Keratinocyte (primary cell): Measurements from ENCODE around the gene MMRN2. TPM values are rescaled to one million over a fixed set of nuclear protein-coding genes. Genes with fewer than 3 reads are reported as not detected.

ENCODE experiments used
- DNase-seq: peaks from one replicate; pipeline ENCODE4 v3.0.0-alpha.2; 2011; ENCODE audit warnings: low read depth, missing footprints, low spot score
- FAIRE-seq: peaks from 2 replicates; lab custom pipeline; 2011; peaks lifted over from hg19 to GRCh38; lab: Jason Lieb, UNC
- H2AFZ ChIP-seq: 2 replicates; pipeline ENCODE4 v1.6.0; 2012; ENCODE audit warnings: low read length, control low read depth, inconsistent platforms; ENCODE audit not compliant: control insufficient read depth
- H3K27ac ChIP-seq: 2 replicates; pipeline ENCODE4 v1.5.1; 2011; ENCODE audit warnings: low read length; ENCODE audit not compliant: control insufficient read depth, insufficient read depth
- H3K27me3 ChIP-seq: 3 replicates; pipeline ENCODE4 v1.6.0; 2011; ENCODE audit warnings: low read length; ENCODE audit not compliant: control insufficient read depth, insufficient read depth; ENCODE audit errors: extremely low read depth
- H3K36me3 ChIP-seq, 2 experiments: 2 replicates in 1 of 2; 3 replicates in 1 of 2; pipeline ENCODE4 v1.5.1; 2011; ENCODE audit warnings: low read length in 2 of 2, mild to moderate bottlenecking in 1 of 2; ENCODE audit not compliant: control insufficient read depth in 2 of 2, insufficient read depth in 2 of 2; ENCODE audit errors: extremely low read depth in 1 of 2
- H3K4me1 ChIP-seq: 3 replicates; pipeline ENCODE4 v1.5.1; 2011; ENCODE audit warnings: low read length; ENCODE audit not compliant: control insufficient read depth, insufficient read depth; ENCODE audit errors: extremely low read depth
- H3K4me2 ChIP-seq: 3 replicates; pipeline ENCODE4 v1.6.0; 2011; ENCODE audit warnings: low read depth, low read length; ENCODE audit not compliant: control insufficient read depth, insufficient read depth; ENCODE audit errors: extremely low read depth
- H3K4me3 ChIP-seq, 3 experiments: fragments of 200-600 bp in 1 of 3; sonication (generic) in 1 of 3; 2 replicates in 2 of 3; 3 replicates in 1 of 3; pipeline ENCODE4 v1.5.1; 2011 to 2016; ENCODE audit warnings: low read length in 3 of 3, mild to moderate bottlenecking in 3 of 3, control low read depth in 2 of 3, inconsistent platforms in 1 of 3, low read depth in 1 of 3, mixed read lengths in 1 of 3, mixed run types in 1 of 3, moderate library complexity in 1 of 3; ENCODE audit not compliant: control insufficient read depth in 2 of 3, insufficient read depth in 2 of 3; ENCODE audit errors: extremely low read depth in 1 of 3
- H3K79me2 ChIP-seq: 2 replicates; pipeline ENCODE4 v1.6.0; 2012; ENCODE audit warnings: low read length; ENCODE audit not compliant: control insufficient read depth, insufficient read depth
- H3K9ac ChIP-seq: 3 replicates; pipeline ENCODE4 v1.6.0; 2011; ENCODE audit warnings: low read length; ENCODE audit not compliant: control insufficient read depth, insufficient read depth; ENCODE audit errors: extremely low read depth
- H3K9me1 ChIP-seq: 3 replicates; pipeline ENCODE4 v1.6.0; 2011; ENCODE audit warnings: low read length; ENCODE audit not compliant: control insufficient read depth, insufficient read depth; ENCODE audit errors: extremely low read depth
- H3K9me3 ChIP-seq: 2 replicates; pipeline ENCODE4 v1.5.1; 2012; ENCODE audit warnings: low read depth, low read length; ENCODE audit not compliant: control insufficient read depth
- H4K20me1 ChIP-seq: 3 replicates; pipeline ENCODE4 v1.6.0; 2011; ENCODE audit warnings: low read length; ENCODE audit not compliant: control insufficient read depth, insufficient read depth; ENCODE audit errors: extremely low read depth
- CTCF ChIP-seq, 3 experiments: IDR thresholded peaks in 1 of 3; conservative IDR thresholded peaks in 1 of 3; optimal IDR thresholded peaks in 1 of 3; 2 replicates in 2 of 3; 3 replicates in 1 of 3; pipeline versions ENCODE3 to v1.5.1; 2011; ENCODE audit warnings: low read length in 3 of 3, mild to moderate bottlenecking in 3 of 3, moderate library complexity in 2 of 3, control low read depth in 1 of 3, inconsistent platforms in 1 of 3; ENCODE audit not compliant: insufficient read depth in 2 of 3; ENCODE audit errors: extremely low read depth in 1 of 3
- EZH2 ChIP-seq: IDR thresholded peaks from one replicate; pipeline ENCODE4 v1.6.1; 2012; ENCODE audit warnings: inconsistent platforms, mild to moderate bottlenecking, low read length, moderate library complexity
- dilution Hi-C: fragments of 300-500 bp; cut with MboI; formaldehyde crosslinking; loops from one replicate; pipeline ENCODE4 v1.7.0; 2020; ENCODE audit warnings: low sequenced_read_pairs; ENCODE audit not compliant: extremely low pct_ligation_motif_present
- polyA plus RNA-seq, 5 experiments: library from polyadenylated mRNA; depleted of rRNA in 3 of 5; stranded (reverse) in 3 of 5; stranded (forward) in 1 of 5; unstranded in 1 of 5; fragments of >200 nt; gene quantifications; 1 replicate in 1 of 5; 2 replicates in 3 of 5; 3 replicates in 1 of 5; pipeline versions ENCODE4 v1.2.1 to v1.2.3, GENCODE V29; 2011 to 2012; ENCODE audit warnings: missing spikeins in 2 of 5, low read depth in 1 of 5, low replicate concordance in 1 of 5

The MMRN2 gene
- polyA plus RNA-seq, 1 donor (not counting 4 experiments of a cell fraction or from before 2014, with no cell fraction given) = 13.8 TPM

- dilution Hi-C loops = no loop called here
- Histone ChIP-seq H2AFZ (no peak overlapping the region), H4K20me1 (no peaks in the 10 kb centered on the region), H3K36me3 (peaks cover 2 to 6% of the 10 kb centered on the region in 2 experiments), H3K4me1 (peaks cover 51% of the 10 kb centered on the region), H3K9ac (no peak overlapping the region), H3K79me2 (peaks cover 24% of the 10 kb centered on the region), H3K9me3 (no peaks in the 10 kb centered on the region), H3K27ac (no peak overlapping the region), H3K9me1 (peaks cover 2% of the 10 kb centered on the region), H3K27me3 (no peaks in the 10 kb centered on the region), H3K4me3 (no peak overlapping the region), H3K4me2 (no peak overlapping the region)
- FAIRE-seq (no peak), DNase-seq (no peak)
- TF ChIP-seq EZH2 = no peak
Observed at GRCh38 chr10:86961481-86962091, 4.2 kb upstream of the MMRN2 start.

- H3K9me3 ChIP-seq = no peaks in the 10 kb centered on the region
- no peak overlapping the region for H3K9ac ChIP-seq
- peaks cover 2% of the 10 kb centered on the region for H3K9me1 ChIP-seq
- H3K4me3 ChIP-seq = no peak overlapping the region
- no peak overlapping the region for H2AFZ ChIP-seq
- FAIRE-seq (no peak), DNase-seq (no peak)
- H3K4me2 ChIP-seq = no peak overlapping the region
- H4K20me1 ChIP-seq = peaks cover 3% of the 10 kb centered on the region
- H3K79me2 ChIP-seq = peaks cover 19% of the 10 kb centered on the region
- H3K27me3 ChIP-seq = no peaks in the 10 kb centered on the region
- peaks cover 2 to 5% of the 10 kb centered on the region in 2 experiments for H3K36me3 ChIP-seq
- no peak for TF ChIP-seq EZH2
- TF ChIP-seq CTCF (optimal IDR thresholded peaks at IDR 0.05 in 1 of 3, IDR thresholded peaks at IDR 0.05 in 1 of 3, conservative IDR thresholded peaks at IDR 0.05 in 1 of 3; ENCODE audit: extremely low read depth in 1 of 3, insufficient read depth in 2 of 3, low read length in 3 of 3) = no peak
- dilution Hi-C loops = no loop called here
- H3K4me1 ChIP-seq = peaks cover 44% of the 10 kb centered on the region
- H3K27ac ChIP-seq = peak overlapping the region; percentile 10
Observed at GRCh38 chr10:86960863-86961434, 3.5 kb upstream of the MMRN2 start.
